Body of pancreas (tissue), 4 donors: ENCODE measurements around the gene BRD4. TPM values are rescaled to one million over a fixed set of nuclear protein-coding genes. Genes with fewer than 3 reads are reported as not detected.

Source experiments
- ATAC-seq: fragments of 150-250 bp; one replicate; pipeline ENCODE4 v1.9.1; 2016
- DNase-seq, 4 donors: peaks; one replicate each; pipeline ENCODE4 v3.0.0-alpha.2; 2019
- H3K27ac ChIP-seq, 4 donors: fragments of 200-600 bp; sonication (generic); 1 replicate in 3 of 4; 2 replicates in 1 of 4; pipeline versions ENCODE4 v1.5.1 to v1.6.1; 2016 to 2019; ENCODE audit warnings: mild to moderate bottlenecking in 1 of 4, mixed read lengths in 1 of 4, moderate library complexity in 1 of 4
- H3K27me3 ChIP-seq, 2 donors: fragments of 200-600 bp; sonication (generic); one replicate each; pipeline ENCODE4 v1.6.0; 2016; ENCODE audit warnings: mild to moderate bottlenecking in 1 of 2
- H3K36me3 ChIP-seq, 2 donors: fragments of 200-600 bp; sonication (generic); replicated peaks in 1 of 2; 2 replicates each; pipeline ENCODE4 v1.5.1; 2016; ENCODE audit warnings: low read depth in 2 of 2; ENCODE audit not compliant: insufficient read depth in 1 of 2
- H3K4me1 ChIP-seq: fragments of 200-600 bp; sonication (generic); one replicate; pipeline ENCODE4 v1.6.0; 2016
- H3K4me3 ChIP-seq, 2 donors: fragments of 200-600 bp; sonication (generic); 1 replicate in 1 of 2; 2 replicates in 1 of 2; pipeline ENCODE4 v1.5.1; 2016 to 2019
- H3K9me3 ChIP-seq, 3 donors: fragments of 200-600 bp; sonication (generic); 1 replicate in 2 of 3; 2 replicates in 1 of 3; pipeline ENCODE4 v1.5.1; 2016
- POLR2A ChIP-seq, 3 donors: fragments of 450-650 bp; IDR thresholded peaks; one replicate each; pipeline ENCODE4 v1.6.1; 2016; ENCODE audit warnings: antibody characterized with exemption in 3 of 3, mild to moderate bottlenecking in 2 of 3
- WGBS, 2 donors: methylation state at CpG; one replicate each; pipeline ENCODE4 v1.1.5; 2017; 5-methylcytosine and 5-hydroxymethylcytosine counted together
- intact Hi-C: fragments of 100-400 bp; cut with DNase I; formaldehyde crosslinking; loops from one replicate; pipeline ENCODE4 v1.15.1; 2023
- total RNA-seq, 2 donors: library from RNA; depleted of rRNA; stranded (reverse); fragments of >200 nt; gene quantifications; one replicate each; pipeline ENCODE4 v1.1.0, GENCODE V29; 2016
- TF ChIP-seq, protein P1 (sequence below), 7 experiments: fragments of 450-650 bp in 4 of 7; fragments of 200-600 bp in 3 of 7; sonication (generic) in 3 of 7; IDR thresholded peaks; one replicate each; pipeline ENCODE4 v1.5.1; 2016 to 2019; ENCODE audit warnings: antibody characterized with exemption in 7 of 7

BRD4 gene
- total RNA-seq, 2 donors from 2014 or later, result 15.3 to 33.6 TPM

GRCh38 chr19:15197942-15198341 lies 134.4 kb downstream of the BRD4 start:
- H3K9me3 ChIP-seq, result no peaks in the 10 kb centered on the region
- no peak overlapping the region for H3K4me3 ChIP-seq
- peaks cover 28% of the 10 kb centered on the region for H3K4me1 ChIP-seq
- DNase-seq, result no peak
- TF ChIP-seq POLR2A (IDR thresholded peaks at IDR 0.05), result no peak
- TF ChIP-seq, protein P1, sequence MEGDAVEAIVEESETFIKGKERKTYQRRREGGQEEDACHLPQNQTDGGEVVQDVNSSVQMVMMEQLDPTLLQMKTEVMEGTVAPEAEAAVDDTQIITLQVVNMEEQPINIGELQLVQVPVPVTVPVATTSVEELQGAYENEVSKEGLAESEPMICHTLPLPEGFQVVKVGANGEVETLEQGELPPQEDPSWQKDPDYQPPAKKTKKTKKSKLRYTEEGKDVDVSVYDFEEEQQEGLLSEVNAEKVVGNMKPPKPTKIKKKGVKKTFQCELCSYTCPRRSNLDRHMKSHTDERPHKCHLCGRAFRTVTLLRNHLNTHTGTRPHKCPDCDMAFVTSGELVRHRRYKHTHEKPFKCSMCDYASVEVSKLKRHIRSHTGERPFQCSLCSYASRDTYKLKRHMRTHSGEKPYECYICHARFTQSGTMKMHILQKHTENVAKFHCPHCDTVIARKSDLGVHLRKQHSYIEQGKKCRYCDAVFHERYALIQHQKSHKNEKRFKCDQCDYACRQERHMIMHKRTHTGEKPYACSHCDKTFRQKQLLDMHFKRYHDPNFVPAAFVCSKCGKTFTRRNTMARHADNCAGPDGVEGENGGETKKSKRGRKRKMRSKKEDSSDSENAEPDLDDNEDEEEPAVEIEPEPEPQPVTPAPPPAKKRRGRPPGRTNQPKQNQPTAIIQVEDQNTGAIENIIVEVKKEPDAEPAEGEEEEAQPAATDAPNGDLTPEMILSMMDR (IDR thresholded peaks at IDR 0.05), result no peak
- WGBS, 2 donors, result 33 to 45% methylated on average over 5 to 8 of the region's 8 CpGs
- no peaks in the 10 kb centered on the region for H3K36me3 ChIP-seq
- no peaks in the 10 kb centered on the region for H3K27me3 ChIP-seq
- peak overlapping the region in 1 of 4 donors; percentile 4 for H3K27ac ChIP-seq
- ATAC-seq, result no peak
- intact Hi-C loops, result no loop called here

DNA sequence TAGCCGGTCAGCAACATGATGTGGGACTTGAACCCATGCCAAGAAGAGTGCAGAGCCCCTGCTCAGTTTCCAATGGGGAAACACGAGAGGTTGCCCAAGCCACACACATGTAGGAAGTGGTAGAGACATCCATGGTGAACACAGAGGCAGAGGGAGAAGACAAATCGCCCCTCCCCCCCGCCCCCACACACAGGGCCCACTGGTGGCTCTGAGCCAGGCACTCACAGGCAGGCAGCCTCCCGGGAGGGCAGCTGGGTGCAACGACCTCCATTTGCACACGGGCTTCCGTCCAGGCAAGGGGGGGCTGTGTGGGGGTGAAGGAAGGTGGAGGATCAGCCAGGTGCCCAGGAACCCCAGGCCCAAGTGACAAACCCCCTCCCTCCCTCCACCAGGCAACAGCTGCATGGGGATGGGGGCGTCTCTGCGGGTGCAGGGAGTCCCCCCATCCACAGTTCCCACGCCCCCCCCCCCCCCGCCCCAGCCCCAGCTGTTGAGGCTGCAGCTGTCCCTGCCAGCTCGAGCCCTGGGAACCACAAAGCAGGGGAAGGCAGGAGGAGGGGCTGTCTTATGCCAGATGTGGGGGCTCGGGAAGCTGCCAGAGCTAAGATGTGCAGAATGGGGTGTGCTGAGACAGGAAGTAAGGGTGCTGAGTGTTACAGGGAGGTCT lies 134.9 kb downstream of the BRD4 start:
- Histone ChIP-seq H3K36me3 (no peaks in the 10 kb centered on the region), H3K27ac (peak overlapping the region; percentile 78 to 86 (median 83)), H3K4me1 (peaks cover 28% of the 10 kb centered on the region), H3K9me3 (no peaks in the 10 kb centered on the region), H3K27me3 (no peaks in the 10 kb centered on the region), H3K4me3 (no peak overlapping the region)
- 11 to 16% methylated on average over 5 to 12 of the region's 14 CpGs for WGBS, 2 donors
- intact Hi-C loops, result no loop called here
- peak in 3 of 4 donors; percentile 24 to 36 (median 33) for DNase-seq
- ATAC-seq, result no peak
- no peak for TF ChIP-seq POLR2A (IDR thresholded peaks at IDR 0.05)
- TF ChIP-seq, protein P1 (IDR thresholded peaks at IDR 0.05), result no peak

- no peaks in the 10 kb centered on the region for H3K36me3 ChIP-seq
- 20 to 21% methylated on average over 3 to 4 of the region's 4 CpGs for WGBS, 2 donors
- no peak for ATAC-seq
- H3K27me3 ChIP-seq, result no peaks in the 10 kb centered on the region
- TF ChIP-seq, protein P1 (IDR thresholded peaks at IDR 0.05), result no peak
- peak in 1 of 3 donors; percentile 3 for TF ChIP-seq POLR2A (IDR thresholded peaks at IDR 0.05)
- intact Hi-C loops, result no loop called here
- peak overlapping the region; percentile 78 to 86 (median 83) for H3K27ac ChIP-seq
- no peaks in the 10 kb centered on the region for H3K9me3 ChIP-seq
- no peak for DNase-seq
- peaks cover 28% of the 10 kb centered on the region for H3K4me1 ChIP-seq
- H3K4me3 ChIP-seq, result no peak overlapping the region
Observed at GRCh38 chr19:15196360-15197005, 135.9 kb downstream of the BRD4 start.

DNA sequence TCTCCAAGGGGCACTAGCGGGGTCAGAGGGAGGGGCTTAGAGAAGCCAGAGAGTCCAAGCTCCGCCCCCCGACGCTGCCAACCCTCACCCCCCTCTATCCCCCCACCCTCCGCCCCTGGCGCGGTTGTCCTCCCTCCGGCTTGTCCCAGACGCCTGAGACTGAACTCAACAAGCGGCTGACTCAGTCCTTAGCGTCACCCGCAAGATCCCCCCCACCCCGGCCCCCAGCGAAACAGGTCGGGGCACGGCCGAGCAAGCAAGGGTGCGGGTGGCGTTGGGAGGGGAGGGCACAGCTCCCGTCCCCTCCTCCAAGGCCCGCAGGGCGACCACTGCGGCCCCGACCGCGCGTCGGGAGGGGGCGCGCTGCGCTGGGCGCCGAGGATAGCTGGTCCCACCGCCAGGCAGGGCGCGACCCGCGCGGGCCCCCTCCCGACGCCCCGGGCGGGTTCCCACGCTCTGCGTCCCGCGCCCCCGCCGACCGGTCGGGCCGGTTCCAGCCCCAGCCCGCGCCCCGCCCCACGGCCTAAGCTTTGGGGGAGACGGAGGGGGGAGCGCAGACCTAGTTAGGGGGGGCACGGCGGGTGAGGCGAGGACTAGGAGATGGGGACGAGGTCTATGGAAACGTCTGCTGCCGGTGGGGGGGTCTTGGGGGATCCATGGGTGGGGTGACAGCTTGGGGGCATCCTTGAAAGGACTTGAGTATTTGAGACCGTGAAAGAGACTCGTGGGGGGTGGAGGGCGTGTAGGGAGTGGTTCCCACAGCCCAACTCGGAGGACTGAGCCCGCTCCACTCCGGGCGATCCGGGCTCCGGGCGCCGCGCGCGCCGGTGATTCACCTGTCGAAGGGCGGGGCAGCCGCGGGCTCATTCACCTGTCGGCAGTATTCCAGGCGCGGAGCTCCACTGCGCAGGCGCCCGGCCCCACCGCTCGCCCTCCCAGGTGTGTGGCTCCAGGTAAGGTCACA lies 136.7 kb downstream of the BRD4 start:
- peak overlapping the region; percentile 78 to 86 (median 83) for H3K27ac ChIP-seq
- ATAC-seq (peak; percentile 83), DNase-seq (peak; percentile 90 to 95 (median 94))
- H3K4me1 ChIP-seq, result peaks cover 28% of the 10 kb centered on the region
- no peaks in the 10 kb centered on the region for H3K36me3 ChIP-seq
- WGBS, 2 donors, result 1 to 13% methylated on average over 3 to 64 of the region's 91 CpGs
- H3K27me3 ChIP-seq, result no peaks in the 10 kb centered on the region
- peak overlapping the region; percentile 8 to 28 for H3K4me3 ChIP-seq
- no peaks in the 10 kb centered on the region for H3K9me3 ChIP-seq
- peak in 1 of 3 donors; percentile 8 for TF ChIP-seq POLR2A (IDR thresholded peaks at IDR 0.05)
- TF ChIP-seq, protein P1 (IDR thresholded peaks at IDR 0.05), result peak in 2 of 7 experiments; percentile 8 to 18
- intact Hi-C loops, result no loop called here
